HG03469 (cell line): Measurements from ENCODE around the gene PPP1R12C.

Experiments used
- ATAC-seq: cut with Tn5 transposase; IDR thresholded peaks from one replicate; pipeline ENCODE4 v1.9.1; 2021; ENCODE audit warnings: mild to moderate bottlenecking, moderate library complexity, moderate number of reproducible peaks; ENCODE audit not compliant: unreplicated experiment

PPP1R12C gene

DNA sequence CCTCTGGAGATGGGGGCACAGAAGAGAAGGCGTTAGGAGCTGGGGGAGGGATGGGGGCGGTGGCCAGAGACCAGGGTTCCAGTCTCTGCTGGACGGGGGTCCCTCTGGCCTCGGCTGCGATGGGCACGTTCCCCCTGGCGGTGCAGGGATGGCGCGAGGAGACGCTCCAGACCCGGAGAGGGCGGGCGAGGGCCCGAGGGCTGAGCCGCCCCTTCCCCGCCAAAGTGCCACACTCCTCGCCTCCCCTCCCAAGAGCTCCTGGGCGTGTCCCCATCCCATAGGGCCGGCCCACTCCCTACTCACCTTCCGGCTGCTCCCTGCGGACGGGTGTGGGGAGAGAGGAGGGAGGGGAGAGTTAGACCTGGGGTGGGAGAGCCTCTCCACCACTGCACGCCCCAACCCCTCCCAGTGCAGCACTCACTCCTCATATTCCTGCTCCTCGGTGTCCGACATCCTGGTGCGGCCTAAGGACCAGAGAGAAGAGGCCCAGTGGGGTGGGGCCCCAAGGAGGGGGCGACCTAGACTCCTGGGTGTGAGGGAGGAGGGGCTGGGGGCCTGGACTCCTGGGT lies 29.4 kb upstream of the PPP1R12C start:
- ATAC-seq: no peak

DNA sequence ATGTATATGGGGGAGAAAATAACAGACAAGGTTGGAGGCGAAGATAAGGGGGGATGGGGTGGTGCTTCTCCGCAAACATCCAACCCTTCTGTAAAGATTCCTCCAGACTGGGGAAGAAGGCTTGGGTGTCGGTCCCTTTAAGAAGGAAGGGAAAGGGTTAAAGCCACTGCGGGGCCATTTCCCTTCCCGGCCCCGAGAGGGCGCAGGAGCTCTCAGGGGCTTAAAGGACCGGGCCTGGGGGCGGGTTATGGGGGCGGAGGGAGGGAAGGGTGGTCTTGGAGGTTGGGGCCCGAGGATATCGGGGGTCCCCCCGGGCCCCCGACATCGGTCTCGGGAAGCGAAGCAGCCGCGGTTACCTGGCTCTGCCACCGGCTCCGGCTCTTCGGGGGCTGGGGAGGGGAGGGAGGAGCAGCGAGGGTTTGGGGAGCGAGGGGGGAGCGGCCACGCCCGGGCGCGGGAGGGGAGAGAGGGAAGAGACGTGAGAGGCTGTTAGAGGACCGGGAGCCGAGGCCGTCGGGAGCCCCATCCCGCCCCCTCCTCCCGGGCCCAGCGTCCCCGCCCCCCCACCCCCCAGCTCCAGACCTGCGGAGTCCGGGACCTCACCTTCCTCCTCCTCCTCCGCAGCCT lies 28.8 kb upstream of the PPP1R12C start:
- no peak for ATAC-seq

DNA sequence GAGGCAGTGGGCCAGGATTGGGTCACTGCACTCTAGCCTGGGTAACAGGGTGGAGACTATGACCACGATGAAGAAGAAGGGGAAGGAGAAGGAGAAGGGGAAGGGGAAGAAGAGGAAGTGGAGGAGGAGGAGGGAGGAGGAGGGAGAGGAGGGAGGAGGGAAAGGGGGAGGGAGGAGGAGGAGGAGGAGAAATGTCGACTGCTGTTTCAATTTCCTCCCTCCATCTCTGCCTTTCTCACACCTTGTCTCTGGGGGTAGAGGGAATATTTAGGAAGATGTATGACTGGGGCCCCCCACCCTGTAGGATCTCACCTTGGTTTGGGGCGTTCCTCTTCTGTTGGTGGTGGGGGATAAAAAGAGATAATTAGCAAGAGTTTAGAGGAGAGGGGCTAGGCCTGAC lies 27.8 kb upstream of the PPP1R12C start:
- ATAC-seq: no peak

DNA sequence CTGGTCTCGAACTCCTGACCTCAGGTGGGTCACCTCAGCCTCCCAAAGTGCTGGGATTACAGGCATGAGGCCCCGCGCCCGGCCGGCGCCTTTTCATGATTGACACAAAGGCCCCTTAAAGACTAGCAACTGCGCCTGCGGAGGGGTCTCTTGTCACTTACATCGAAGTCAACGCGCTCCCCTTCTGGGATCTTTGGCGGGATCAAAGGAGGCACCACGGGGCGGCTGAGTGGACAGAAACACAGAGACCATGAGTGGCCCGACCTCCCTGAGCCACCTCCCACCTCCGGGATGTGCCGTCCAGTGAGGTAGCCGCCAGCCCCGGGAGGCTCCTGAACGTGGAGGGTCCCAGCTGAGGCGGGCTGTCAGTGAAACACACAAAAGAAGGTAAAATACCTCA lies 24.3 kb upstream of the PPP1R12C start:
- ATAC-seq: no peak

DNA sequence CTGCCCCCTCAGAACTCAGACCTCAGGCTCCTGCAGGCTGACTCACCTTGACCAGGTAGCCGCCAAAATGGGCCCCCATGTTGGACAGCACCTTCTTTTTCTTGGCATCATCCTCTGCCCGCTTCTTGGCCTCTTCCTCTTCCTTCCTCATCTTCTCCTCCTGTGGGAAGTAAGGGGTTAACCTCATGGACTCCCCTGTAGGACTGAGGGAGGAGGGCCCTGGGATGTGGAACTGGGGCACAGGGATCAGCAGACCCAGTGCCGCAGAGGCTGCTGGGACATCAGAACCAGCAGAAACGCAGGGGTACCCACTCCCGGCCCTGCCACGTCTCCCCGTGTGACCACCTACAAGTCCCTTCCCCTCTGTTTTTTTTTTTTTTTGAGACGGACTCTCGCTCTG lies 20.5 kb upstream of the PPP1R12C start:
- no peak for ATAC-seq

DNA sequence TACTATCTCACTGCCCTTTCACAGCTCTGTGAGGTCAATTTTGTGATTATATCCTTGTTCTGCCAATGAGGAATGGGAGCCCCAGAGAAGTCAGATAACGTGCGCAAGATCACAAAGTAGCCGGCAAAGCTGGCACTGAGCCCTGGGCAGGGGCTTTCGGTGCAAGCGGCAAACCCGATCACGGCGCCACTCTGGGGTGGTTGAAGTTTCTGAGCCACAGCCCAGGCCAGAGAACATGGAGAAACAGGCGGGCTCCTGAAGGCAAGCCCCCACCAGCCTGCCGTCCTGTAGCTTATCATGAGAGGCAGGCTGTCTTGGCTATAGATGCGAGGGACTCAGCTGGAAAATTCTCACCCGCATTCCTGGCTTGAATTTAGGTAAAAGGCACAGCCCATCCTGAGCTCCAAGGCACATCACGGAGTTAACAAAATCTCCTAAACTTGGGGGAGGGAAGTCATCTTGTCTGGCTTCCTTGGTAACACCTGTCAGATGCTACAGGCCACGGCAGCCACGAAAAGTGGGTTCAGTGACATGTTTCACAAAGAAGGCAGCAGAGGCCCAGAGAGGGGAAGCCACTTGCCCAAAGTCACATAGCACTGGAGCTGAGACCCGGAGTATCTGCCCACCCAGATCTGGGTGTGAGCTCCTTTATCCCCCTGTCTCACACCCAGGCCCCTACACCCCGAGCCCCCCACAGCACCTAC lies 19.1 kb upstream of the PPP1R12C start:
- ATAC-seq: no peak

DNA sequence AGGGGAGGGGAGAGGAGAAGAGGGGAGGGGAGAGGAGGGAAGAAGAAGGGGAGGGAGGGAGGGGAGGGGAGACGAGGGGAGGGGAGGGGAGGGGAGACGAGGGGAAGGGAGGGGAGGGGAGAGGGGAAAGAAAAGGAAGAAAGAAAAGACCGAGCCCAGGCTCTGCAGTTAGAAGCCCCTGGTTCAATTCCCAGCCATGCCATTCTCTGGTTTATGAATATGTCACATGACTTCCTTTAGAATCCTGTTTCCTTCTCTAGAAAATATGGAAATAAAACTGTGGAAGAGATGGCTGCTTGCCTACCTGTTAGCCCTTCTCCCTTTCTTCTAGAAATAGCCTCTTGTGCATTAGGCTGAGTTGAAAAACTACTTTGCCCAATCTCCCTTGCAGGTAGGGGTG lies 17.3 kb upstream of the PPP1R12C start:
- no peak for ATAC-seq

DNA sequence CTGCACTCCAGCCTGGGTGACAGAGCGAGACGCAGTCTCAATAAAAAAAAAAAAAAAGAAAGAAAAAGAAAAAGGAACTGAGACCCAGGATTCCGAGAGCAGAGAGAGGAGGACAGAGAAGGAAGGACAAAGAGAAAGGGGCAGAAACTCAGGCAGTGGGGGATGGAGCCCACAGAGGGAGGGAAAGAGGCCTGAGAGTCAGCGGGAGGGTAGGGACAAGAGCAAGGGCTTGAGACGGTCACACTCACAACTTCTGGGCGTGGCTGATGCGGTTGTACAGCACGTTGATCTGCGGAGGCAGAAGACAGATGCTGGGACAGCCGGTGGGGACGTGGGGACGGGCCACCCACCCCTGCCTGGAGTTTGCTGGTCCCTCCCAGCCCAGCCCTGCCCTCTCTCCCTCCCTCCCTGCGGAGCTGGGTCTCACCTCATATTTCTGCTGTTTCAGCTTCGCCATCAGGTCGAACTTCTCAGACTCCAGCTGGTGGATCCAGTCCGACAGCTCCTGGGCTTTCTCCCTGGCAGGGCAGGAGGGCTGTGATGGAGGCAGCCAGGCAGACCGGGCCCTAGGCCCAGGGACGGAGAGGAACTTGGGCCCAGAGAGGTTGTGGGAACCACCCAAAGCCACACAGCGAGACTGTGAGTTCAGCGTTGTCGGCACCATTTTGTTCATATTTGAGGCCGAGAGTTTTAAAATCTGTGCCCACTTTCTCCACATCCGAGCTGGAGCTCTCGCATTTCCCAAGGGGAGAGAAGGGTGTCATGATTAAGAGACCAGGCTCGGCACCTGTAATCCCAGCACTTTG lies 16.4 kb upstream of the PPP1R12C start:
- ATAC-seq: no peak

DNA sequence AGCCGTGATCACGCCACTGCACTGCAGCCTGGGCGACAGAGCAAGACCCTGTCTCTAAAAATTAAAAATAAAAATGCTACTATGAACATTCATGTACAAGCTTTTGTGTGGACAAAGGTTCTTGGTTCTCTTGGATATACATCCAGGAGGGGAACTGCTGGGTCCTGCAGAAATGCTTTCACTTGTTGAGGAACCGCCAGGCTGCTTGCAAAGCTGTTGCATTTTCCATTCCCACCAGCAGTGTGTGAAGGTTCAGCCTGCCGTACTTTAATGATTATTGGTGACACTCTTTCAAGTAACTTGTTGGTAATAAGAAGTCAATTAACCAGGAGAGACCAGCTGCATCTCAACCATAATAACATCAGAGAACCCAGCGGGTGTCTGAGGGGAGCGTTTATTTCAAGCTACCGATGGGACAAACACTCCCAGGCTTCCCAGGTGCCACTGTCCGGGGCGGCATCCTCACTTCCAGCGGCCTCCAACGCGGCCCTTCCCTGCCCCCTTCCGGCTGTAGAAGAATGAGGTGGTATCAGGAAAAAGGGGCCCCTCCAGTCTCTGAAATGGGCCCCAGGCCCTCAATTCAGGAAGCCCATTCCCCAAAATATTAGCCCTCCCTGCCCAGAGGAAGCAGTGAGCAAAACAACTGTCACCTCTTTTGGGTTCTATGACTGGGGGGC lies 15.2 kb upstream of the PPP1R12C start:
- ATAC-seq: no peak

DNA sequence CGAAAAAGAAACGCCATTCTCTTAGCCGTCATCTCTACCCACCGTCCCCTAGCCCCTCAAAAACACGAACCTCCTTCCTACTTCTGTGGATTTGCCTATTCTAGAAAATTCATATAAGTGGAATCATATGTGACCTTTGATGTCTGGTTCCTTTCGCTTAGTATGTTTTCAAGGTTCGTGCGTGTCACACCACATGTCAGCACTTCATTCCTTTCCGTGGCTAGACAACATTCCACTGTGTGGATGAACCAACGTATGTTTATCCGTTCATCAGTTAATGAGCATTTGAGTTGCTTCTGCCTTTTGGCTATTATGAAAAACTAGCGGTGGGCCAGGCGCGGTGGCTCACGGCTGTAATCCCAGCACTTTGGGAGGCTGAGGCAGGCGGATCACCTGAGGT lies 14.0 kb upstream of the PPP1R12C start:
- no peak for ATAC-seq

DNA sequence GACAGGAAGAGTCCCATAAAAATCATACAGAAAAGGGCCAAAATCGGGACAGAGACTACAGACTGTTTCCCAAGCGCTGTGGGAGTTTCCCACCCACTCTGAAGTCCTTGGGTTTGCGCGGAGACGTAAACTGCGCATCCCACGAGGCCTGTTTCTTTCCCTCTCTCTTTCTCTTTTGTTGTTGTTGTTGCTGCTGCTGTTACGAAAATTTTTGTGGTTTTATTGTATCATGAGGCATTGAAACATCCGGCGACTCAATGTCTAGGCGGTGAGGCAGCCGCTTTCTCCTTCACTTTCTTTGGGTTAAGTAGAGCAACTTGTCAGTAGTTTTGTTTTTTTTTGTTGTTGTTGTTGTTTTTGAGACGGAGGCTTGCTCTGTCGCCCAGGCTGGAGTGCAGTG lies 1.6 kb upstream of the PPP1R12C start:
- ATAC-seq: no peak

DNA sequence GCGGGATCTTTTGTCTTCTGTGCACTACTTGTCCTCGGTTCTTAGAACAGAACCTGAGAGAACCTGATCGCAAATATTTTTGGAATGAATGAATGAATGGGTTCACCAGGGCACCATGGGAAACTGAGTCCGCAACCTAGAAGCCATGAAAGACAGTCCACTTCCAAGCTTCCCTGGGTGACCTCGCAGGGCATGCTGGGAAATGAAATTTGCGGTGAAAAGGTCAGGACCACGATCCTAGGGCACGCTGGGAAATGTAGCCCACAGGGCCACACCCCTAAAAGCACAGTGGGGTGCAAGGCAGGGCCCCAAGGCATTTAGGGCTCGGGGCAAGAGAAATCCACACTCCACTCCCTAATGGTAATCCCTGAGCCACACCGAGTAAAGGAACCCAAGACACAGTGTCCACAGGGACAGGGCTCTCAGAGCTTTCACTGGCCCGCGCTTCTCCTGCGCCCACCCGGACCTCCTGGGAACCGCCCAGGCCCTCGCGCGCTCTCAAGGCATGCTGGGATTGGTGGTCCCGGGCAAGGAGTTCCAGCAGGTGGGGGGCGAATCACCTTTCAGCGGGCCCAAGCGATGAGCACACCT lies 1.1 kb upstream of the PPP1R12C start:
- no peak for ATAC-seq

DNA sequence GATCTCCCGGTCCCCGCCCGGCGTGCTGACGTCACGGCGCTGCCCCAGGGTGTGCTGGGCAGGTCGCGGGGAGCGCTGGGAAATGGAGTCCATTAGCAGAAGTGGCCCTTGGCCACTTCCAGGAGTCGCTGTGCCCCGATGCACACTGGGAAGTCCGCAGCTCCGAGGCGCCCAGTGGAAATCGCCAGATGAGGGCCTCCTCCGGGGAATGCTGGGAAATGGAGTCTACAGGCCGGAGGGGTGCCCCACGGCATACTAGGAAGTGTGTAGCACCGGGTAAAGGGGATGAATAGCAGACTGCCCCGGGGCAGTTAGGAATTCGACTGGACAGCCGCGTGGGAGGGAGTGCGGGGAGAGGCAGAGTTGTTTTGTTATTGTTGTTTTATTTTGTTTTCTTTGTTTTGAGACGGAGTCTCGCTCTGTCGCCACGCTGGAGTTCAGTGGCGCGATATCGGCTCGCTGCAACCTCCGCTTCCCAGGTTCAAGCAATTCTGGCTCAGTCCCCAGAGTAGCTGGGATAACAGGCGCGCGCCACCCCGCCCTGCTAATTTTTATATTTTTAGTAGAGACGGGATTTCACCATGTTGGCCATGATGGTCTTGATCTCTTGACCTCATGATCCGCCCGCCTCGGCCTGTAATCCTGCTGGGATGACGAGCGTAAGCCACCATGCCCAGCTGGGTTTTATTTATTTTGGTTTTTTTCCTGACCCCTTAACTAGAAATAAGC lies 390 bp upstream of the PPP1R12C start:
- peak; percentile 73 for ATAC-seq

DNA sequence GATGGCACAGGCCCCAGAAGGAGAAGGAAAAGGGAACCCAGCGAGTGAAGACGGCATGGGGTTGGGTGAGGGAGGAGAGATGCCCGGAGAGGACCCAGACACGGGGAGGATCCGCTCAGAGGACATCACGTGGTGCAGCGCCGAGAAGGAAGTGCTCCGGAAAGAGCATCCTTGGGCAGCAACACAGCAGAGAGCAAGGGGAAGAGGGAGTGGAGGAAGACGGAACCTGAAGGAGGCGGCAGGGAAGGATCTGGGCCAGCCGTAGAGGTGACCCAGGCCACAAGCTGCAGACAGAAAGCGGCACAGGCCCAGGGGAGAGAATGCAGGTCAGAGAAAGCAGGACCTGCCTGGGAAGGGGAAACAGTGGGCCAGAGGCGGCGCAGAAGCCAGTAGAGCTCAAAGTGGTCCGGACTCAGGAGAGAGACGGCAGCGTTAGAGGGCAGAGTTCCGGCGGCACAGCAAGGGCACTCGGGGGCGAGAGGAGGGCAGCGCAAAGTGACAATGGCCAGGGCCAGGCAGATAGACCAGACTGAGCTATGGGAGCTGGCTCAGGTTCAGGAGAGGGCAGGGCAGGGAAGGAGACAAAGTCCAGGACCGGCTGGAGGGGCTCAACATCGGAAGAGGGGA lies 1.1 kb downstream of the PPP1R12C start:
- no peak for ATAC-seq

DNA sequence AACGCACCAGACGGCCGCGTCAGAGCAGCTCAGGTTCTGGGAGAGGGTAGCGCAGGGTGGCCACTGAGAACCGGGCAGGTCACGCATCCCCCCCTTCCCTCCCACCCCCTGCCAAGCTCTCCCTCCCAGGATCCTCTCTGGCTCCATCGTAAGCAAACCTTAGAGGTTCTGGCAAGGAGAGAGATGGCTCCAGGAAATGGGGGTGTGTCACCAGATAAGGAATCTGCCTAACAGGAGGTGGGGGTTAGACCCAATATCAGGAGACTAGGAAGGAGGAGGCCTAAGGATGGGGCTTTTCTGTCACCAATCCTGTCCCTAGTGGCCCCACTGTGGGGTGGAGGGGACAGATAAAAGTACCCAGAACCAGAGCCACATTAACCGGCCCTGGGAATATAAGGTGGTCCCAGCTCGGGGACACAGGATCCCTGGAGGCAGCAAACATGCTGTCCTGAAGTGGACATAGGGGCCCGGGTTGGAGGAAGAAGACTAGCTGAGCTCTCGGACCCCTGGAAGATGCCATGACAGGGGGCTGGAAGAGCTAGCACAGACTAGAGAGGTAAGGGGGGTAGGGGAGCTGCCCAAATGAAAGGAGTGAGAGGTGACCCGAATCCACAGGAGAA lies 1.9 kb downstream of the PPP1R12C start:
- ATAC-seq: no peak

DNA sequence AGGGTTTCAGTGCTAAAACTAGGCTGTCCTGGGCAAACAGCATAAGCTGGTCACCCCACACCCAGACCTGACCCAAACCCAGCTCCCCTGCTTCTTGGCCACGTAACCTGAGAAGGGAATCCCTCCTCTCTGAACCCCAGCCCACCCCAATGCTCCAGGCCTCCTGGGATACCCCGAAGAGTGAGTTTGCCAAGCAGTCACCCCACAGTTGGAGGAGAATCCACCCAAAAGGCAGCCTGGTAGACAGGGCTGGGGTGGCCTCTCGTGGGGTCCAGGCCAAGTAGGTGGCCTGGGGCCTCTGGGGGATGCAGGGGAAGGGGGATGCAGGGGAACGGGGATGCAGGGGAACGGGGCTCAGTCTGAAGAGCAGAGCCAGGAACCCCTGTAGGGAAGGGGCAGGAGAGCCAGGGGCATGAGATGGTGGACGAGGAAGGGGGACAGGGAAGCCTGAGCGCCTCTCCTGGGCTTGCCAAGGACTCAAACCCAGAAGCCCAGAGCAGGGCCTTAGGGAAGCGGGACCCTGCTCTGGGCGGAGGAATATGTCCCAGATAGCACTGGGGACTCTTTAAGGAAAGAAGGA lies 2.8 kb downstream of the PPP1R12C start:
- ATAC-seq: no peak

DNA sequence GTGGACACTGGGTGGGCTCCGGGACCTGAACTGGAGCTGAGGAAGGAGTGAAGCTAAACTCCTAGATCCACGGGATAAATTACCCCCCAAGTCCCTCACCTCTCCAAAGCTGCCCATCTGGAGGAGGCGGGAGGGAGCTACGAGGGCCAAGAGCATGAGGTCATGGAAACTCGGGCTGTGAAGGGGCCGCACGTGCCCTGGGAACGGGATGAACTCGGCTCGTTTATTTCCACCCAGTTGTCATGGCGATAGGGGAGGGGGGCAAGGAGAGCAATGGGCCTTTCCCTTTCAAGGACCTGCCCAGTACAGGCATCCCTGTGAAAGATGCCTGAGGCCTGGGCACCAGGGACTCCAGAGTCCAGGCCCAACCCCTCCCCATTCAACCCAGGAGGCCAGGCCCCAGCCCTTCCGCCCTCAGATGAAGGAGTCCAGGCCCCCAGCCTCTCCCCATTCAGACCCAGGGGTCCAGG lies 3.8 kb downstream of the PPP1R12C start:
- no peak for ATAC-seq

DNA sequence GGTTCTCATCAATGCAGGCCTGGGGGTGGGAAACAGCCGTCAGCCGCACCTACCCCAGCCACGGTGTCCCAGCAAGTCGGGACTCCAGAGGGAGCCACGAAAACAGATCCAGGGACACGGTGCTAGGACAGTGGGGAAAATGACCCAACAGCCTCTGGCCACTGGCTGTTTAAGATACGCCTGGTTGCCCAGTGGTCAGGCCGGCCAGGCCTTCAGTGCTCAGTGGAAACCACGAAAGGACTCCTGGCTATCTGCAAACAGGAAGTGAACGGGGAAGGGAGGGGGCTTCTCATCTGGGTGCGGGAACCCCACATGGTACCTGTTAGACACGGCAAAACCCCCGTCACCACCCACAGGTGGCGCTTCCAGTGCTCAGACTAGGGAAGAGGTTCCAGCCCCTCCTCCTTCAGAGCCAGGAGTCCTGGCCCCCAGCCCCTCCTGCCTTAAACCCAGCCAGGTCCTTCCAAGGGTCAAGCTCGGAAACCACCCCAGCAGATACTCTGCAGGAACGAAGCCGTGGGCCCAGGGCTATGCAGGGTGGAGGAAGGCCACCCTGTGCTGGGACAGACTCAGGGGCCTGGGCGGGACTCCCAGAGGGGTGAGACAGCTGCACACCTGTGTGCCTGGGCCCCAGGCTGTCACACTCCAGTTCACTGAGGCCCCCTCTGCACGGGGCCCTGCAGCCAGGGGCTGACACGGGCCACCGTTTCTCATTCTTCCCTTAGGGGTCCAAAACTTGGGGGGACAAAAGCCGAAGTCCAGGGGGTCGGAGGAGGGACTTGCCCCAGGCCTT lies 4.5 kb downstream of the PPP1R12C start:
- no peak for ATAC-seq
